Fibroblast of skin of right biceps (primary cell): ENCODE measurements around the gene KCNK3.
A peak's percentile ranks its signal among the peaks of the same experiment; 100 is the strongest.
"Not testable (repeated sequence)": the region's sequence is repeated elsewhere in the genome, so short reads cannot be mapped to it uniquely, and the experiment has no call there.

ENCODE experiments used
- DNase-seq: peaks from one replicate; pipeline ENCODE4 v3.0.0-alpha.2; 2013

KCNK3 gene

GRCh38 chr2:26735097-26735496 lies 42.6 kb downstream of the KCNK3 start:
- peak; percentile 80 for DNase-seq

DNA sequence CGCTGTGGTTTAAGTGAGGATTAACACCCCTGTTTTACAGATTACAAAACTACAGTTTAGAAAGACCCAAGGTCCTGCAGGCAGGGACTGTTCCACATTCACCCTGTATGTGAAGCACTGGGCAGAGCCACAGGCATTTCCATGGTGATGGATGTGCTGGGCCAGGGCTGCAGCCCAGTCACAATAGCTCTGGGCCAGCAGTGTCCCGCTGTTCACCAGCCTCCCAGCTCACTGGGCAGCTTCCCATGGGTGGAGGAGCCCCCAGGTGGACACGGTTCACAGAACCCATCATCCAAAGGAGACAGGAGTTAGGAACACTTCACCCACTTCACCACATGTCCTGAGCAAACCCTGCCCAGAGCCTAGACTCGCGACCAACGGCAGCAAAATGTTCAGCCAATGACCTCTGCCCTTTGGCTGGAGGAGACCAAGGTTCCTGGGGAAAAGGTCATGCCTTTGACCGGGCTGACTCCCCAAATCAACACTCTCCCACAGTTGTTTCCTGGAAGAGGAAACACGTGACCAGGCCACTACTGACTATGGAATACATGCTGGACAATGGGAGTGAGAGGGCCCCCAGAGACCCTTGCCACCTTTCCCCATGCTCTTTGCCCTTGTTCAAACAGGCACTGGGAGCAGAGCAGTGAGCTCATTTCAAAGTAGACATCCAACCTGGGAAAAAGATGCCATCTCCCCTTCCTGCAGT lies 43.5 kb downstream of the KCNK3 start:
- DNase-seq = no peak

- no peak for DNase-seq
Observed at GRCh38 chr2:26737221-26737620, 44.7 kb downstream of the KCNK3 start.

- DNase-seq = no peak
Observed at GRCh38 chr2:26738481-26738880, 46.0 kb downstream of the KCNK3 start.

DNA sequence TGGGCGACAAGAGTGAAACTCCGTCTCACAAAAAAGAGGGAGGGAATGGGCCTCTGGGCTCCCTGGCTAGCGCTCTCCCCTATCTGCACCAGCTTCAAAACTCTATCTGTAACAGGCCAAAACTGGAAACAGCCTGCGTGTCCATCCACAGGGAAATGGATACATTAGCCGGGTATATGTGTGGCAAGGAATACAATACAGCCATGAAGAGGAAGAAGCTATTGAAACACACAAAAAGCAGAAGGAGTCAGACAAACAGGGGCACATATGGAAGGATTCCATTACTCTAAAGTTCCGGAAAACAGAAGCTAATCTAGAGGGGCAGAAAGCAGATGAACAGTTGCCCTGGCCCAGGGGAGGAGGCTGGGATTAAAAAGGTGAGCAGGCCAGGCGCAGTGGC lies 47.0 kb downstream of the KCNK3 start:
- DNase-seq = no peak

GRCh38 chr2:26740346-26740745 lies 47.8 kb downstream of the KCNK3 start:
- no peak for DNase-seq

- peak; percentile 19 for DNase-seq
Observed at GRCh38 chr2:26740890-26741302, 48.4 kb downstream of the KCNK3 start.

DNA sequence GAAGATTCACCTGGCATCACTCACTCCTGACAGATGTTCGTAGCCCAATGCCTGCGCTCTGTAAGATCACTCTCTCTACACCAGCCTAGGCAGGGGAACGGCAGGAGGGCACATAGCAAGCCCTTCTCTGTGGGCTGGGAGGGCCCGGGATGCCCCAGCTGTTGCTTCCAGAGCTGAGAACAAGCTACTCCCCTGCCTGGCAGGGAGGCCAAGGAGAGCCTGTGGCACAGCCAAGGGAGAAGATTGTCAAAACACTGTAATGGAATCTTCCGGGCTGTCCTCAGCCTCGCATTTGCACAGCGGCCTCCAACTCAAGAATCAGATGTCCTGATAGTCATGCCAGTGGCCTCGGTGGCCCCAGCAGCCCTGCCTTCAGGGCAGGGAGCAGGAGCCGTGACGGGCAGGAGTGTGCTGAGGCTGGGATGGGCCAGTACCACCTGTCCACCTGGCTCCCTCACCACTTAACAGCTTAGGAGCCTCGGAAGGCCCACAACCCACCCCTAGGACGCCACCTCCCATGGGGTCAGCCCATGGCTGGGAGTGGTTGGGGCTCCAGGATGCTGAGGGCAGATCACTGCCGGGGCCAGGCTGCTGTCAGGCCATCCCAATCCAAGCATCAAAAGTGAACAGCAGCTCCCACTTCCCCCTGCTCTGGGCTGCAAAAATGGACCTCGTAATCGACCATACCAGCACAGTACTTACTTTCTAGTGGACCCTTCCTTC lies 49.7 kb downstream of the KCNK3 start:
- no peak for DNase-seq

DNA sequence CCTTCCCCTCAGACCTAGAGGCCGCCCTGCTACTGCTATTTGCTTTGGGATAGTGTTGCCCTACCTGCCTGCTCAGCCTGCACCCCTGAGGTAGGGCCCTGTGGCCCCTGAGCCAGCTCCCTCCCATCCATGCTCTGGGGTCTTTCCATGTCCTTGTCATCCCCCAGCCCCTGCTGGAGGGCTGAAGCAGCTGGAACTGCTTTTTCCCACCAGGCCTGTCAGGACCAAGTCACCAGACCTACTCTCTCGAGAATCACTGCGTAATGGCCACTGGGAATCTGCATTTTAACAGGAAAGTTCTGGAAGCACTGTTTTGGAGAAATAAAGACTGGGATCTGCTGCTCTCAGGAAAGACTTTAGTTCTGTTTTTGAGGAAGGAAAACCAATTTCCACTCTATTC lies 51.3 kb downstream of the KCNK3 start:
- DNase-seq = no peak

DNA sequence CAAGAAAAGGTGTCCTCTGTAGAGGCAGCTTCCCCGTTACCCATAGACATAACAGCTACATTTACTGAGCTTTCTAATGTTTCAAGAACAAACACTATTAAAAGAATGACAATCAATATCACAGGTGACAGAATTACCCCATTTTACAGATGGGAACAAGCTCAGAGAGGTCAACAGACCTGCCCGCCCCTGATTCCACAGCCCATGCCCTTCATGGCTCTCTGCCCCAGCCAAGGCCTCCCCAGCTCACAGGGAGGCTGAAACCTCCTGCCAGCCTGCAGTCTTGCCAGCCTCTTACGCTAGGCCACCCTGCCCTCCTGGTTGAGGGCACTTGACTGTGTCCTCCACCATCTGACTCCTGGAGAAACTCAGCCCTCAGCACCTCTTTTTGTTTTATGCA lies 52.4 kb downstream of the KCNK3 start:
- DNase-seq = no peak

- peak; percentile 74 for DNase-seq
Observed at GRCh38 chr2:26745609-26746327, 53.2 kb downstream of the KCNK3 start.

- DNase-seq = no peak
Observed at GRCh38 chr2:26746934-26747333, 54.4 kb downstream of the KCNK3 start.

DNA sequence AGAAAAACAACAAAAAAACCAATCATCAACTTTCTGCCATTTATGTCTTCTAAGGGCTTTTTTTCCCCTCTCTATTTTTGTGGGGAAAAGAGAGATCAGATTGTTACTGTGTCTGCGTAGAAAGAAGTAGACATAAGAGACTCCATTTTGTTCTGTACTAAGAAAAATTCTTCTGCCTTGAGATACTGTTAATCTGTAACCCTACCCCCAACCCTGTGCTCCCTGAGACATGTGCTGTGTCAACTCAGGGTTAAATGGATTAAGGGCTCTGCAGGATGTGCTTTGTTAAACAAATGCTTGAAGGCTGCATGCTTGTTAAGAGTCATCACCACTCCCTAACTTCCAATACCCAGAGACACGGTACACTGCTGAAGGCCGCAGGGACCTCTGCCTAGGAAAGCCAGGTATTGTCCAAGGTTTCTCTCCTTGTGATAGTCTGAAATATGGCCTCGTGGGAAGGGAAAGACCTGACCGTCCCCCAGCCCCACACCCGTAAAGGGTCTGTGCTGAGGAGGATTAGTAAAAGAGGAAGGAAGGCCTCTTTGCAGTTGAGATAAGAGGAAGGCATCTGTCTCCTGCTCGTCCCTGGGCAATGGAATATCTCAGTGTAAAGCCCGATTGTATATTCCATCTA lies 57.4 kb downstream of the KCNK3 start:
- DNase-seq = peak; percentile 65

DNA sequence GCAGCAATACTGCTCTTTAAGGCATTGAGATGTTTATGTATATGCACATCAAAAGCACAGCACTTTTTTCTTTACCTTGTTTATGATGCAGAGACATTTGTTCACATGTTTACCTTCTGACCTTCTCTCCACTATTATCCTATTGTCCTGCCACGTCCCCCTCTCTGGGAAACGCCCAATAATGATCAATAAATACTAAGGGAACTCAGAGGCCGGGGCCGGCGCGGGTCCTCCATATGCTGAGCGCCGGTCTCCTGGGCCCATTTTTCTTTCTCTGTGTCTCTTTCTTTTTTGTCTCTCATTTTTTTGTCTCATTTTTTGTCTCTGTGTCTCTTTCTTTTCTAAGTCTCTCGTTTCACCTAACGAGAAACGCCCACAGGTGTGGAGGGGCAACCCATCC lies 57.9 kb downstream of the KCNK3 start:
- not testable (repeated sequence) for DNase-seq

DNA sequence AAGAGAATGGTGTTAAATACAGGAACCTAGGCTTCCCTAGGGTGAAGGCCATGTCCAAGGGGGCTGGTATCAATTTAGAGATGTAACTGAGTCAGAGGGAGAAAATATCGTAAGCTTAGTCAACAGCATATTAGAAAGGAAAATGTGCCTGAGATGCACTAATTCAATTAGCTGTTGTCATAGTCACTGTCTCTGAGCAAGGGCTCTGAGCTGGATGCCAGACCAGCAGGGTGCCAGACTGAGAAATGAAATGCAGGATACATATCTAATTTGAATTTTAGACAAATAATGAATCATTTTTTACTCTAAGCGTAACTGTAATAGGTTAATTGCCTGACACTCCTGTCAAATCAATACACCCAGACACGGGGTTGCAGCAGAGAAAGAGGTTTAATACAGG lies 60.1 kb downstream of the KCNK3 start:
- peak; percentile 74 for DNase-seq

DNA sequence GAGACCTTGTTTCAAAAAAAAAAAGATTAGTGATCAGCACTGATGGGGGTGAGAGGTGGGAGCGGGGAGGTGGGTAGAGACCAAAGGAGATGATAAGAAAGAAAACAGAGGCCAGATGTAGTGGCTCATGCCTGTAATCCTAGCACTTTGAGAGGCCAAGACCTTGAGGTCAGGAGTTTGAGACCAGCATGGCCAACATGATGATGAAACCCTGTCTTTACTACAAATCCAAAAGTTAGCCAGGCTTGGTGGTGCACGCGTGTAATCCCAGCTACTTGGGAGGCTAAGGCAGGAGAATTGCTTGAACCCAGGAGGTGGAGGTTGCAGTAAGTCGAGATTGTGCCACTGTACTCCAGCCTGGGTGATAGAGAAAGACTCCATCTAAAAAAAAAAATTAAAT lies 62.0 kb downstream of the KCNK3 start:
- DNase-seq = no peak

DNA sequence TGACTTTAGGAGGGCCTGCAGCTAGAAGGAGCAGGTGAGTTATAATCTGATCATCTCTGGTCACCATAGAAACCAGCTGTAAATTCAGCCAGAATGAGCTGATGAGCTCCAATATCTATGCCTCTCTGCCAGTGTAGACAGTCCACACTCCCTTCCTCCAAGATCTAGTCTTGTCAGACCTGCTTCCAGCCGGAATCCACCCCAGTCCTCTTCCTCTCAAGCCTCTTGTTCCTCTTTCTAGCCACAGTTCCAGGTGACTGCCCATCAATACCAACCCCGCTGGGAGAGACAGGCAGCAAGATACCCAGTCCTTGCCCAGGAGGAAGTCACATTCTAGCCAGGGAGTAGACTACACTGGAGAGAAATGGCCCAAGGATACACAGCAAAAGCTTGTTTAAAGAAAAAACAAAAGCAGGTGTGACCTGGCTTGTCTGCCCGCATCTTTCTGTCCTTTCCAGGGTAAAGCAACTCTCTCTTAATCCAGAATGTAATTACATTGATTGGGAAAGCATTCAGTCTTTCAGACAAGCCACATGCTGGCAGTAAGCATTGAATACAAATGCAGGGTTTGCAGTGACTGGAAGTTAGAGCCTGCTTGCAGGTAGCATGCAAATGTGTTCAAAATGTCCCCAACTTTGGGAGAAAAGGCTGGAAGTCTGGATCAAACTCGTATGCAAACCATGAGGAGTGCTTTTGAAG lies 62.6 kb downstream of the KCNK3 start:
- DNase-seq = no peak

DNA sequence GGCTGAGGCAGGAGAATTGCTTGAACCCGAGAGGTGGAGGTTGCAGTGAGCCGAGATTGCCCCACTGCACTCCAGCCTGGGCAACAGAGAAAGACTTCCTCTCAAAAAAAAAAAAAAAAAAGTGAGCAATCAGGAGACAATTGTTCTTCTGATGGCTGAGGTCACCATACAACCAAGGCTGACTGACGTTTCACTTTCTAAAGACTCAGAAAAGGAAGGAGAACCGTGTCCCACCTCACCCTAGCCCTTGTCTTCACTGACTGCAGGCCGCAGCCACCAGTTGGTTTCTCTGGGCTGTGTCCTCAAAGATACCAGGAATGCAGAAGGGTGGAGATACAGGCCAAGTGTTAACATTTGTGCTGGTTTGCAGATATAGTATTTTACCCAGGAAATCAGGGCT lies 63.8 kb downstream of the KCNK3 start:
- no peak for DNase-seq

DNA sequence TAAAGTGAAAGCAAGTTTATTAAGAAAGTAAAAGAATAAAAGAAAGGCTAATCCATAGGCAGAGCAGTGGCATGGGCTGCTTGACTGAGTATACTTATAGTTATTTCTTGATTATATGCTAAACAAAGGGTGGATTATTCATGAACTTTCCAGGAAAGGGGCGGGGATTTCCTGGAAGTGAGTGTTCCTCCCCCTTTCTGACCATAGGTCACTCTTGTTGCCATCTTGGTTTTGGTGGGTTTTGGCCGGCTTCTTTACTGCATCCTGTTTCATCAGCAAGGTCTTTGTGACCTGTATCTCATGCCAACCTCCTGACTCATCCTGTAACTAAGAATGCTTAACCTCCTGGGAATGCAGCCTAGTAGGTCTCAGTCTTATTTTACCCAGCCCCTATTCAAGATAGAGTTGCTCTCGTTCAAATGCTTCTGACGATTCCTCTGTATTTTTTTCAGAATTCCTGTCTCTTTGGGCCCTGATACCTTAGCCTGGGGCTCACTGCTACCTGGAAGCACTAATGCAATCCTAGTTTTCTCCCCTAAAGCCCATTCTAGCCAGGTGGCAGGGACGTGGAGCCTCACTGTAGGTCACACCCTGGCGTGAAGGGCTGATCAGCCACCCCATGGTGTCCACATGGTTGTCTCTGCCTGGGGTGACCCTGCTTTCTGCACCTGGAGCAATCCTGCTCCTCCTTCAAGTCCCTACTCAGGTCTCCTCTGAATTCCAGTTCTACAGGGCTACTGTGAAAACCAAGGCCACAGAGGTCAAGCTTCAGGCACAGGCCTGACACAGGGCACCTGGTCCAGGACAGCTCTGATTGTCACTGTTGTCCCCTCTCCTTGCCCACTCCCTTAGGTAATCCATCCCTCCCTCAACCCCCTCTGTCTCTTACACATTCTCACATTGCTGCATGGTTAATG lies 65.6 kb downstream of the KCNK3 start:
- peak; percentile 99 for DNase-seq

GRCh38 chr2:26758790-26759321 lies 66.3 kb downstream of the KCNK3 start:
- peak; percentile 34 for DNase-seq

DNA sequence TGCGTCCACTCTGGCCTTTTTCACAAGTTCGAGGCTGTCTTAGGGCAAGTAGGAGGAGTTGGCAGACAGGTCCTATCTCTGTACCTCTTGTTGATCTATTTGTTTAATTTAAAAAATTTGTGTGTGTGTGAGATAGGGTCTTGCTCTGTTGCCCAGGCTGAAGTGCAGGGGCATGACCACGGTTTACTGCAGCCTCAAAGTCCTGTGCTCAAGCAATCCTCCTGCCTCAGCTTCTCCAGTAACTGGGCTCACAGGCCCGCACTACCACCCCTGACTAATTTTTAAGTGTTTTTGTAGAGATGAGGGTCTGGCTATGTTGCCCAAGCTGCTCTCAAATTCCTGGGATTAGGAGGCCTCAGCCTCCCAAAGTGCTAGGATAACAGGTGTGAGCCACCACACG lies 67.3 kb downstream of the KCNK3 start:
- DNase-seq = no peak
